ENCODE data around the gene RABL2B. TPM values are rescaled to one million over a fixed set of nuclear protein-coding genes. Genes with fewer than 3 reads are reported as not detected.
"Not testable (repeated sequence)": the region's sequence is repeated elsewhere in the genome, so short reads cannot be mapped to it uniquely, and the experiment has no call there.

RABL2B gene
- 10 to 100 TPM; 13.3 to 14.5 TPM for total RNA-seq

- H3K27ac Mint-ChIP-seq; H3K4me1 Mint-ChIP-seq (ENCODE audit: low read depth); H3K36me3 Mint-ChIP-seq (ENCODE audit: low read depth); H3K27me3 Mint-ChIP-seq (ENCODE audit: low read depth); CTCF ChIA-PET; intact Hi-C loops (cut with micrococcal nuclease); H3K9me3 Mint-ChIP-seq: not testable (repeated sequence)
- peak; percentile 87 for DNase-seq
- H3K4me3 Mint-ChIP-seq = peak within 1 kb of the TSS; percentile 83
Measured at GRCh38 chr22:50783033-50783879, at the start of gene RABL2B. Gene RABL2B, minus strand, starts transcription at chr22:50783636. Its CDS starts 1,342 bp downstream, at chr22:50782294.

- H3K27me3 Mint-ChIP-seq (ENCODE audit: low read depth); intact Hi-C loops (cut with micrococcal nuclease); H3K4me3 Mint-ChIP-seq; H3K36me3 Mint-ChIP-seq (ENCODE audit: low read depth); DNase-seq; H3K27ac Mint-ChIP-seq; H3K9me3 Mint-ChIP-seq; H3K4me1 Mint-ChIP-seq (ENCODE audit: low read depth); CTCF ChIA-PET: not testable (repeated sequence)
Measured at GRCh38 chr22:50786936-50787335, 3.5 kb upstream of the RABL2B start.

GRCh38 chr22:50785289-50785688, 1.9 kb upstream of the RABL2B start:
- intact Hi-C loops (cut with micrococcal nuclease); H3K27ac Mint-ChIP-seq; DNase-seq; CTCF ChIA-PET; H3K9me3 Mint-ChIP-seq; H3K27me3 Mint-ChIP-seq (ENCODE audit: low read depth); H3K4me3 Mint-ChIP-seq; H3K36me3 Mint-ChIP-seq (ENCODE audit: low read depth); H3K4me1 Mint-ChIP-seq (ENCODE audit: low read depth): not testable (repeated sequence)

DNA sequence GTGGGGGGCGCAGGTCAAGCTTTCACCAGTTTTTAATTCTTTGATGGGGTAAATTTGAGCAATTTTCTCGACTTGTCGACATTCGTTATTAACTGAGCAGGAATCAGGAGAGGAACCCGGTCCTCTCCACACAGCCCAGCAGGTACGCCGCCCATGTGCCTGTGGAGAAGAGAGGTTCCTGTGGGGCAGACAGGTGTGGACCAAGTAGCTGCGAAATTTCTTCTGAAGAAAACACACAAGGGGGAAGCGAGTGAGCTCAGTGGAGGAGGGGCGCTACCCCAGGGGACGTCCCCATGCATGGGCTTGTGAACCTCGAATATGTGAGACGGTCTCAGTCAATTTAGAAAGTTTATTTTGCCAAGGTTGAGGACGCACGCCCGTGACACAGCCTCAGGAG, 442 bp upstream of the RABL2B start:
- H3K9me3 Mint-ChIP-seq; H3K27me3 Mint-ChIP-seq (ENCODE audit: low read depth); H3K36me3 Mint-ChIP-seq (ENCODE audit: low read depth); H3K4me1 Mint-ChIP-seq (ENCODE audit: low read depth); H3K27ac Mint-ChIP-seq; CTCF ChIA-PET; intact Hi-C loops (cut with micrococcal nuclease): not testable (repeated sequence)
- DNase-seq = peak; percentile 27
- H3K4me3 Mint-ChIP-seq = peak overlapping the region; percentile 83

DNA sequence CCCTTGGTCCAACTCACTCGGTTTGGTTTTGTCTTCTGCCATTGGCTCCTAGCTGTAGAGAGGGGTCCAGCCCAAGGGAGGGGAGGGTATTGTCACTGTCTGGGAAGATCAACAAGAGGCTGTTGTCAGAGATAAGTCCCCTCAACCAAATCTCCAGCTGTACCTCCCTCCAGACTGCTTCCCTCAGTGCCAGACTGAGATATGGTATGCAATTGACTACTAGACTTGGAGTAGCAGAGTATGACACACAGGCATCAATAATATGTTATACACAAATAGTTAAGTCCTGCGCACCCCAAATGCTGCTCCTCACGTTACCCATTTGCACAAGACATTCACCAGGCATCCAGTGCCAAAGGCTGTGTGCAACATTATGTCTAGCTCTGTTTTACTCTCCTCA, 1.2 kb downstream of the RABL2B start:
- H3K36me3 Mint-ChIP-seq (ENCODE audit: low read depth); intact Hi-C loops (cut with micrococcal nuclease); H3K27ac Mint-ChIP-seq; H3K27me3 Mint-ChIP-seq (ENCODE audit: low read depth); H3K4me1 Mint-ChIP-seq (ENCODE audit: low read depth); CTCF ChIA-PET; H3K9me3 Mint-ChIP-seq; DNase-seq: not testable (repeated sequence)
- H3K4me3 Mint-ChIP-seq = peak overlapping the region; percentile 44

DNA sequence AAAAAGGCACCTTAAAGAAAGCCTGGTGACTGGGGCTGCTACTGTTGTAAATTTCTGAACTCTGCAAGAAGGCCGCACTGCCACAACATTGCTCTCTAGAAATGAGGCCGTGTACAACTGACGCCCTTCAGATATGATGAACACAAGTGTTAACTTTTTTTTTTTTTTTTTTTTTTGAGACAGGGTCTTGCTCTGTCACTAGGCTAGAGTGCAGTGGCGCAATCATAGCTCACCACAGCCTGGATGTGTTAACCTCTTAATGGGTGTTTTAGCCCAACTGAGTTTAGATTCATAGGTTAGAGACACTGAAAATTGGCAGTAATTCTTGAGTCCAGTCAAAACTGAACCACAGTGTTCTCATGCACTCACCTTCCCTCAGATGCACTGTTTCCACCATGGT, 3.2 kb downstream of the RABL2B start:
- H3K36me3 Mint-ChIP-seq (ENCODE audit: low read depth); CTCF ChIA-PET; H3K27ac Mint-ChIP-seq; intact Hi-C loops (cut with micrococcal nuclease); H3K4me1 Mint-ChIP-seq (ENCODE audit: low read depth); H3K9me3 Mint-ChIP-seq; H3K27me3 Mint-ChIP-seq (ENCODE audit: low read depth); H3K4me3 Mint-ChIP-seq; DNase-seq: not testable (repeated sequence)

DNA sequence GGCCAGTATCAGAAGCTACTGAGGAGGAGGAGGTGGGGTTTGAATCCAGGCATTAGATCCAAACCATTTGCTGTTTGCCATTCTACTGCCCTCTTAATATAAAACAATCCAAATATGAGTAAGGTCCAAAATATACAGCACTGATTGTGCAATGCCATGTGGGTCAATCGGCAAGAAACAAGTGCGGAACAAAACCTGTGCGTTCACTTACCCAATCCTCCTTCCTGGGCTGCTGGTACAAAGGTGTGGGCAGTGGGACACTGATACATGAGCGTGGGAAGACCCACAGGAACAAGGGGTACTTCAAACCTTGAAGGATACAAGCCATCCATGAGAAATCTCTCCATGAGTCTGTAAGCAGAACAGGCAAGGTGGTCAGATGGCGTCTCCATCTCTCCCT, 5.8 kb downstream of the RABL2B start:
- CTCF ChIA-PET; H3K36me3 Mint-ChIP-seq (ENCODE audit: low read depth); intact Hi-C loops (cut with micrococcal nuclease); H3K27me3 Mint-ChIP-seq (ENCODE audit: low read depth); H3K4me1 Mint-ChIP-seq (ENCODE audit: low read depth); H3K4me3 Mint-ChIP-seq; H3K9me3 Mint-ChIP-seq; H3K27ac Mint-ChIP-seq; DNase-seq: not testable (repeated sequence)

DNA sequence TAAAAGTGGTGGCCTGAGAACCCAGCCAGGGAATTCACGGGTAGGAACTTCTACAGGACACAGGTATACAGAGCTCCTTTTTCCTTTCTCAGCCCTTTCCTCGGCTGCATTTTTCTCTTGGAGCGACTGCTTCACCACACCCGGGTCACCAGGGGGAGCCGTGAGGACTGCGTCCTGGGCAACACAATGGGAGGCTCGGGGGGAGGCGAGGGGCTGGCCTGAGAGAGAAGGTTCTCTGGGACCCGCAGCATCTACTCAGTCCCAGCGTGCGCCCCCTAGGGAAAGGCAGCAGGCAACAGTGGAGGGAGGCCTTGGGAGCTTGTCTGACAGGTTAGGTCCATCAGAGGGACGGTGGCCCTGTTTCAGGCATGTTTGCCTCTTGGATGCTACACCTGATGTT, 8.3 kb downstream of the RABL2B start:
- H3K4me3 Mint-ChIP-seq; H3K27ac Mint-ChIP-seq; H3K27me3 Mint-ChIP-seq (ENCODE audit: low read depth); intact Hi-C loops (cut with micrococcal nuclease); H3K9me3 Mint-ChIP-seq; CTCF ChIA-PET; H3K36me3 Mint-ChIP-seq (ENCODE audit: low read depth); H3K4me1 Mint-ChIP-seq (ENCODE audit: low read depth): not testable (repeated sequence)
- DNase-seq = peak; percentile 14

GRCh38 chr22:50764288-50764687, 19.1 kb downstream of the RABL2B start:
- DNase-seq; H3K9me3 Mint-ChIP-seq; H3K27me3 Mint-ChIP-seq (ENCODE audit: low read depth); H3K4me1 Mint-ChIP-seq (ENCODE audit: low read depth); H3K36me3 Mint-ChIP-seq (ENCODE audit: low read depth); H3K27ac Mint-ChIP-seq; H3K4me3 Mint-ChIP-seq; intact Hi-C loops (cut with micrococcal nuclease); CTCF ChIA-PET: not testable (repeated sequence)

- H3K4me3 Mint-ChIP-seq; H3K4me1 Mint-ChIP-seq (ENCODE audit: low read depth); H3K27ac Mint-ChIP-seq; CTCF ChIA-PET; H3K27me3 Mint-ChIP-seq (ENCODE audit: low read depth); DNase-seq; H3K9me3 Mint-ChIP-seq; intact Hi-C loops (cut with micrococcal nuclease); H3K36me3 Mint-ChIP-seq (ENCODE audit: low read depth): not testable (repeated sequence)
Measured at GRCh38 chr22:50761829-50762228, 21.6 kb downstream of the RABL2B start.

- H3K4me1 Mint-ChIP-seq (ENCODE audit: low read depth) = peaks cover 16% of the 10 kb centered on the region
- H3K4me3 Mint-ChIP-seq; H3K9me3 Mint-ChIP-seq; intact Hi-C loops (cut with micrococcal nuclease); CTCF ChIA-PET; DNase-seq; H3K27ac Mint-ChIP-seq; H3K36me3 Mint-ChIP-seq (ENCODE audit: low read depth); H3K27me3 Mint-ChIP-seq (ENCODE audit: low read depth): not testable (repeated sequence)
Measured at GRCh38 chr22:50759597-50760341, 23.7 kb downstream of the RABL2B start.

GRCh38 chr22:50756949-50757491, 26.4 kb downstream of the RABL2B start:
- H3K36me3 Mint-ChIP-seq (ENCODE audit: low read depth); H3K9me3 Mint-ChIP-seq; intact Hi-C loops (cut with micrococcal nuclease); H3K27me3 Mint-ChIP-seq (ENCODE audit: low read depth): not testable (repeated sequence)
- peak overlapping the region; percentile 95 for H3K4me3 Mint-ChIP-seq
- H3K4me1 Mint-ChIP-seq (ENCODE audit: low read depth) = peaks cover 16% of the 10 kb centered on the region
- CTCF ChIA-PET = interaction anchor here (0.6 to 1.3 kb wide), 4 partner anchors 26 to 326 kb away, joined by 3 to 6 read pairs (median 4); no protein-coding TSS in a partner anchor
- DNase-seq = peak; percentile 74
- H3K27ac Mint-ChIP-seq = peak overlapping the region; percentile 81

DNA sequence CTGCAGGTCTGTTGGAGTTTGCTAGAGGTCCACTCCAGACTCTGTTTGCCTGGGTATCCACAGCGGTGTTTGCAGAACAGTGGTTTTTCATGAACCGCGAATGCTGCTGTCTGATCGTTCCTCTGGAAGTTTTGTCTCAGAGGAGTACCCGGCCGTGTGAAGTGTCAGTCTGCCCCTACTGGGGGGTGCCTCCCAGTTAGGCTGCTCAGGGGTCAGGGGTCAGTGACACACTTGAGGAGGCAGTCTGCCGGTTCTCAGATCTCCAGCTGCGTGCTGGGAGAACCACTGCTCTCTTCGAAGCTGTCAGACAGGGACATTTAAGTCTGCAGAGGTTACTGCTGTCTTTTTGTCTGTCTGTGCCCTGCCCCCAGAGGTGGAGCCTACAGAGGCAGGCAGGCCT, 27.0 kb downstream of the RABL2B start:
- H3K27ac Mint-ChIP-seq; H3K36me3 Mint-ChIP-seq (ENCODE audit: low read depth); intact Hi-C loops (cut with micrococcal nuclease); H3K27me3 Mint-ChIP-seq (ENCODE audit: low read depth); H3K9me3 Mint-ChIP-seq; DNase-seq: not testable (repeated sequence)
- CTCF ChIA-PET = interaction anchor here (0.6 to 1.3 kb wide), 2 partner anchors 25 to 325 kb away, joined by 3 to 6 read pairs; no protein-coding TSS in a partner anchor
- H3K4me3 Mint-ChIP-seq = peak overlapping the region; percentile 95
- H3K4me1 Mint-ChIP-seq (ENCODE audit: low read depth) = peaks cover 16% of the 10 kb centered on the region
